ENCODE results near the gene YY1. TPM values are rescaled to one million over a fixed set of nuclear protein-coding genes. Genes with fewer than 3 reads are reported as not detected.

Gene YY1
- total RNA-seq, 1 donor from 2014 or later = 77.2 TPM

DNA sequence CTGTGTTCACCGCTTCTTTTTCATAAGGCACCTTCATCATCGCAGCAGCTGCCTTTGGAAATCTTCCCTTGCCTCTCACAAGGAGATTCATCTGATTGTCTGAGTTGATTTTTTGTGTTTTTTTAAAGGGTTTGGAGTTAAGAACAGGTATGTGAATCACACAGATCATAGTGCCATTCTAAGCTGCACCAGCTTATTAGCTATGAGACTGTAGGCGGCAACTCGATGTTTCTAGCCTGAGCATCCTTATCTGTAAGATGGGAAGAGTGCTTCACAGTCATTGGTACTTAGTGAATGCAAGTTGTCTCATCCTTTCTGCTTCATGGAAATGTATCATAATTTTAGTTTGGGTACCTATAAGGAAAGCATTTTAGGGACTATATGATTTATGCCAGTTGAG lies 35.3 kb downstream of the YY1 start:
- TF ChIP-seq, protein P1, sequence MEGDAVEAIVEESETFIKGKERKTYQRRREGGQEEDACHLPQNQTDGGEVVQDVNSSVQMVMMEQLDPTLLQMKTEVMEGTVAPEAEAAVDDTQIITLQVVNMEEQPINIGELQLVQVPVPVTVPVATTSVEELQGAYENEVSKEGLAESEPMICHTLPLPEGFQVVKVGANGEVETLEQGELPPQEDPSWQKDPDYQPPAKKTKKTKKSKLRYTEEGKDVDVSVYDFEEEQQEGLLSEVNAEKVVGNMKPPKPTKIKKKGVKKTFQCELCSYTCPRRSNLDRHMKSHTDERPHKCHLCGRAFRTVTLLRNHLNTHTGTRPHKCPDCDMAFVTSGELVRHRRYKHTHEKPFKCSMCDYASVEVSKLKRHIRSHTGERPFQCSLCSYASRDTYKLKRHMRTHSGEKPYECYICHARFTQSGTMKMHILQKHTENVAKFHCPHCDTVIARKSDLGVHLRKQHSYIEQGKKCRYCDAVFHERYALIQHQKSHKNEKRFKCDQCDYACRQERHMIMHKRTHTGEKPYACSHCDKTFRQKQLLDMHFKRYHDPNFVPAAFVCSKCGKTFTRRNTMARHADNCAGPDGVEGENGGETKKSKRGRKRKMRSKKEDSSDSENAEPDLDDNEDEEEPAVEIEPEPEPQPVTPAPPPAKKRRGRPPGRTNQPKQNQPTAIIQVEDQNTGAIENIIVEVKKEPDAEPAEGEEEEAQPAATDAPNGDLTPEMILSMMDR (IDR thresholded peaks at IDR 0.05) = no peak
- no peaks in the 10 kb centered on the region for H3K27me3 Mint-ChIP-seq (ENCODE audit: unreplicated experiment)
- peak overlapping the region; percentile 25 for H3K27ac Mint-ChIP-seq (ENCODE audit: unreplicated experiment)
- no peaks in the 10 kb centered on the region for H3K36me3 Mint-ChIP-seq (ENCODE audit: unreplicated experiment)
- DNase-seq (ENCODE audit: extremely low spot score, unreplicated experiment) = no peak
- no peak overlapping the region for H3K4me3 Mint-ChIP-seq (ENCODE audit: unreplicated experiment)
- H3K4me1 Mint-ChIP-seq (ENCODE audit: unreplicated experiment) = peaks cover 24% of the 10 kb centered on the region
- no peaks in the 10 kb centered on the region for H3K9me3 Mint-ChIP-seq (ENCODE audit: unreplicated experiment)

DNA sequence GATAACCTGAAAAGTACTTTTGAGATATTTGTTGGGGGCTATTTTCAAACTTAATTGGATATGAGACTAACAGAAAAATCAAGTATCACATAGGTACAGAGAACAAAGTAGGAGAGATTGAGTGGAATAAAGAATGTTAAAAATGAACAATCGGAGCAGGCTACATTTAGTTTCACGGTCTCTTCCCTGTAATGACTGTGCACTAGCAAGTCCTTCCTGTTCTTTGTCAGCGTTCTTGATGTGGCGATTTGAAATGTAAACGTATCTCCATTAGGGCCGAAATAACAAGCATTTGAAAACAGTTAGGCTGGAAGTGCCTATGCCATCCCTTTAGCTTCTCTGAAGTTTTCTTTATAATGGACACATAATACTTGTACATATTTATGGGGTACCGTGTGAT lies 36.3 kb downstream of the YY1 start:
- Mint-ChIP-seq H3K27me3 (ENCODE audit: unreplicated experiment) (no peaks in the 10 kb centered on the region), H3K4me3 (ENCODE audit: unreplicated experiment) (no peak overlapping the region), H3K27ac (ENCODE audit: unreplicated experiment) (peak overlapping the region; percentile 27), H3K9me3 (ENCODE audit: unreplicated experiment) (no peaks in the 10 kb centered on the region), H3K4me1 (ENCODE audit: unreplicated experiment) (peaks cover 31% of the 10 kb centered on the region), H3K36me3 (ENCODE audit: unreplicated experiment) (peaks cover 2% of the 10 kb centered on the region)
- no peak for DNase-seq (ENCODE audit: extremely low spot score, unreplicated experiment)
- TF ChIP-seq, protein P1 (IDR thresholded peaks at IDR 0.05) = no peak

DNA sequence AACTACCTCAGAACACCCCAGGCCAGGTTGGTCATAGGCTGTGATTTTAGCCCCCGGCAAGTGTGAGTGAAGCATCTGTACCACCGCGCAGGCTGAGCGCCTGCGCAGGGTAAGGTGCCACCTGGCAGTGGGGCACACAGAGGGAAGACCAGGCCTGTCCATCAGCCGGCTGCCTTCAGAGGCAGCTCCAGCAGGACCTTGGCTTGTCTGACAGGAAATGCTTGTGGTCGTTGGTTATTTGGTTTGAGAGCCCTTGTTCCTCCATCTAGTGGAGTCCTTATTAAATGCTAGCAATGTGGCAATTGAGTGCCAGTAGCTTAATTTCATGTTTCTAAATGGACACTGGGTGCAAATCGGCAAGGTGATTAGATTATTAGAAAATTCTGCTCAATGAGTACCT lies 39.8 kb downstream of the YY1 start:
- no peak for DNase-seq (ENCODE audit: extremely low spot score, unreplicated experiment)
- Mint-ChIP-seq H3K27me3 (ENCODE audit: unreplicated experiment) (no peaks in the 10 kb centered on the region), H3K9me3 (ENCODE audit: unreplicated experiment) (no peaks in the 10 kb centered on the region), H3K36me3 (ENCODE audit: unreplicated experiment) (peaks cover 5% of the 10 kb centered on the region), H3K4me3 (ENCODE audit: unreplicated experiment) (no peak overlapping the region), H3K4me1 (ENCODE audit: unreplicated experiment) (peaks cover 41% of the 10 kb centered on the region), H3K27ac (ENCODE audit: unreplicated experiment) (peak overlapping the region; percentile 72)
- TF ChIP-seq, protein P1 (IDR thresholded peaks at IDR 0.05) = peak; percentile 53

DNA sequence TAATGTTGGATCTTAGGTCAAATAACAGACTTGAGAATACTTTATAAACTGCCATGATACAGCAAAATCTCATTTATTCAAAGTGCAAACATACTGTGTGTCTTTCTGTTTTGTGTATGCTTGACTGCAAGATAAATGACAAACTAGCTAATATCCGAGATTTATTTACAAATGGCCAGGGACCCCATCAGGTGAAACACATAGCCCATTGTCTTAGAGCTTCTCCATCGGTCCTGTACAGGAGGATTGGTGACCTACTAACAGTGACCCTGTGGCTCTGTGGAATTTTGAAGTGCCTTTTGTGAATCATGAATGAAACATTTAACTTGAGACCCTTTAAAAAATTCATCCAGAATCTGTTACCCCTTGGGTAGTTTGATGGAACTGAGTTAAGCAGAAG lies 40.2 kb downstream of the YY1 start:
- TF ChIP-seq, protein P1 (IDR thresholded peaks at IDR 0.05) = peak; percentile 1
- H3K9me3 Mint-ChIP-seq (ENCODE audit: unreplicated experiment) = no peaks in the 10 kb centered on the region
- H3K27ac Mint-ChIP-seq (ENCODE audit: unreplicated experiment) = peak overlapping the region; percentile 72
- peaks cover 5% of the 10 kb centered on the region for H3K36me3 Mint-ChIP-seq (ENCODE audit: unreplicated experiment)
- no peak for DNase-seq (ENCODE audit: extremely low spot score, unreplicated experiment)
- H3K4me1 Mint-ChIP-seq (ENCODE audit: unreplicated experiment) = peaks cover 41% of the 10 kb centered on the region
- H3K4me3 Mint-ChIP-seq (ENCODE audit: unreplicated experiment) = no peak overlapping the region
- no peaks in the 10 kb centered on the region for H3K27me3 Mint-ChIP-seq (ENCODE audit: unreplicated experiment)

DNA sequence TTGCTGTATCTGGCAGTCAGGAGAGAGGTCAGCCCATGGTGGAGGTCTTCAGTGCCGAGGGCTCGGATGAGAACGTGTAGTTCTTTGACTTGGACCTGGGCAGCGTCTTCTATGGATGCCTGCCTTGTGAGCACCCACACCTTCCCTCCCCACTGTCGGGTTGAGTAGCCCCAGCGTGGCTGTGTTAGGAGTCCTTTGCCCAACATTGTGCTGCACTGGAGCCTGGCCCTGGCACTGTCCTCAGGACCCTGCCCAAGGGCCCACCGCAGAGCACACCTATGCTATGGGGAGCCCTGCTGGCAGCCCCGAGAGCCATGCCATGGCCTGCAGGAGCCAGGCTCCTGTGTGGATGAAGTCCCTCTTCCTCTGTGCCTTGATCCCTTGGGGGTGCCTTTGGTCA lies 40.6 kb downstream of the YY1 start:
- H3K4me1 Mint-ChIP-seq (ENCODE audit: unreplicated experiment) = peaks cover 38% of the 10 kb centered on the region

More for the DNA sequence above, 40.6 kb downstream of the YY1 start:
- Mint-ChIP-seq H3K27me3 (ENCODE audit: unreplicated experiment) (no peaks in the 10 kb centered on the region), H3K27ac (ENCODE audit: unreplicated experiment) (peak overlapping the region; percentile 72), H3K9me3 (ENCODE audit: unreplicated experiment) (no peaks in the 10 kb centered on the region), H3K4me3 (ENCODE audit: unreplicated experiment) (no peak overlapping the region), H3K36me3 (ENCODE audit: unreplicated experiment) (peaks cover 5% of the 10 kb centered on the region)
- no peak for DNase-seq (ENCODE audit: extremely low spot score, unreplicated experiment)
- TF ChIP-seq, protein P1 (IDR thresholded peaks at IDR 0.05) = no peak

Measured in osteocyte (in vitro differentiated cells).